ENCODE measurements around the gene NPPB. TPM values are rescaled to one million over a fixed set of nuclear protein-coding genes. Genes with fewer than 3 reads are reported as not detected.

NPPB gene
- total RNA-seq, 2 donors from 2014 or later: 45.8 to 51.9 TPM

DNA sequence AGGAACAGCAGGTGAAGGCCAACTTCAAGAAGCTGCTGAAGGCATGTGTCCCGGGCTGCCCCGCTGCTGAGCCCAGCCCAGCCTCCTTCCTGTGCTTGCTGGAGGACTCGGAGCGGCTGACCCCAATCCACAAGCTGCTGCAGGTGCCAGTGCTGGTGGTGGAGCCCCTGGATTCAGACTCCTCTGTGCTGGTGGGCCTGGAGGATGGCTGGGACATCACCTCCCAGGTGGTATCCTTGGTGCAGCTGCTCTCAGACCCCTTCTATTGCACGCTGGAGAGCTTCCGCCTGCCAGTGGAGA is 20.1 kb upstream of the NPPB start:
- Mint-ChIP-seq H3K36me3 (ENCODE audit: low read depth) (no peaks in the 10 kb centered on the region), H3K4me1 (peaks cover 22% of the 10 kb centered on the region), H3K4me3 (no peak overlapping the region), H3K9me3 (no peaks in the 10 kb centered on the region), H3K27me3 (ENCODE audit: insufficient read depth) (peaks cover 2% of the 10 kb centered on the region), H3K27ac (no peak overlapping the region)
- DNase-seq: no peak
- Histone ChIP-seq H3K4me3 (ENCODE audit: low read length) (no peak overlapping the region), H3K9me3 (ENCODE audit: control insufficient read depth, low read length) (no peaks in the 10 kb centered on the region), H3K36me3 (ENCODE audit: control insufficient read depth, insufficient read depth, low read length) (no peaks in the 10 kb centered on the region), H3K4me1 (ENCODE audit: control insufficient read depth, insufficient read depth, low read length) (peaks cover 13% of the 10 kb centered on the region), H3K27me3 (ENCODE audit: control insufficient read depth, insufficient read depth, low read length, poor library complexity, severe bottlenecking) (no peaks in the 10 kb centered on the region), H3K27ac (ENCODE audit: low read depth, low read length) (no peak overlapping the region), H3K9ac (ENCODE audit: extremely low read depth, low read length, poor library complexity, severe bottlenecking) (no peak overlapping the region)
- TF ChIP-seq, protein P1, sequence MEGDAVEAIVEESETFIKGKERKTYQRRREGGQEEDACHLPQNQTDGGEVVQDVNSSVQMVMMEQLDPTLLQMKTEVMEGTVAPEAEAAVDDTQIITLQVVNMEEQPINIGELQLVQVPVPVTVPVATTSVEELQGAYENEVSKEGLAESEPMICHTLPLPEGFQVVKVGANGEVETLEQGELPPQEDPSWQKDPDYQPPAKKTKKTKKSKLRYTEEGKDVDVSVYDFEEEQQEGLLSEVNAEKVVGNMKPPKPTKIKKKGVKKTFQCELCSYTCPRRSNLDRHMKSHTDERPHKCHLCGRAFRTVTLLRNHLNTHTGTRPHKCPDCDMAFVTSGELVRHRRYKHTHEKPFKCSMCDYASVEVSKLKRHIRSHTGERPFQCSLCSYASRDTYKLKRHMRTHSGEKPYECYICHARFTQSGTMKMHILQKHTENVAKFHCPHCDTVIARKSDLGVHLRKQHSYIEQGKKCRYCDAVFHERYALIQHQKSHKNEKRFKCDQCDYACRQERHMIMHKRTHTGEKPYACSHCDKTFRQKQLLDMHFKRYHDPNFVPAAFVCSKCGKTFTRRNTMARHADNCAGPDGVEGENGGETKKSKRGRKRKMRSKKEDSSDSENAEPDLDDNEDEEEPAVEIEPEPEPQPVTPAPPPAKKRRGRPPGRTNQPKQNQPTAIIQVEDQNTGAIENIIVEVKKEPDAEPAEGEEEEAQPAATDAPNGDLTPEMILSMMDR (conservative IDR thresholded peaks at IDR 0.05): no peak
- 91 to 94% methylated on average over 6 of the region's 6 CpGs for WGBS, 2 experiments (ENCODE audit: insufficient coverage in 1 of 2, insufficient read length in 1 of 2)

DNA sequence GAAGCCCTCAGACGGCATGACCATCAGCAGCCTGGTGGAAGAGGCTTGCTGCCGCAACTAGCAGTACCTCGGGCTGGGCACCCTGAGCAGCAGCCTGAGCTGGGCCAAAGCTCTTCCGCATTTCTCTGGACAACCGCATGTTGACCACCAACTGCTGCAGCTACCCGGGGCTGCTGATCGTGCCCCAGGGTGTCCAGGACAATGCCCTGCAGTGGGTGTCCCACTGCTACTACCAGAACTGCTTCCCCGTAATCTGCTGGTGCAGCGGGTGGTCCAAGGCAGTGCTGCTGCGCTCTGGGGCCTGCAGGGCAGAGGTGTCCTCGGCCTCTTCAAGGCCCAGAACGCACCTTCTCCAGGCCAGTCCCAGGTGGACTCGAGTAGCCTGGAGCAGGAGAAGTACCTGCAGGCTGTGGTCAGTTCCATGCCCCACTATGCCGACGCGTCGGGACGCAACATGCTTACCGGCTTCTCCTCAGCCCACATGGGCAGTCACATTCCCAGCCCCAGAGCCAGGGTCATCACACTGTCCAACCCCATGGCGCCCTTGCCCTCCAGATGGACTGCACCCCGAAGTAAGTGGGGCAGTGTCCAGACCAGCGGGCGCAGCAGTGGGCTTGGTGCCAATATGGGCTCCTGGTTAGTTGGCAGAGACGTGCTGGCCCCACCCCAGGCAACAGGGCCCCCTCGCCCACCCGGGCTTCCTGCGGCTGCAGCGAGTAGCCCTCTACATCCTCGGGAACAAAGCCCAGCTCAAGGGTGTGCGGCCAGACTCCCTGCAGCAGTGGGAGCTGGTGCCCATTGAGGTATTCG is 19.5 kb upstream of the NPPB start:
- DNase-seq: no peak
- Histone ChIP-seq H3K27ac (ENCODE audit: low read depth, low read length) (no peak overlapping the region), H3K4me3 (ENCODE audit: low read length) (no peak overlapping the region), H3K9ac (ENCODE audit: extremely low read depth, low read length, poor library complexity, severe bottlenecking) (no peak overlapping the region), H3K4me1 (ENCODE audit: control insufficient read depth, insufficient read depth, low read length) (peaks cover 14% of the 10 kb centered on the region), H3K27me3 (ENCODE audit: control insufficient read depth, insufficient read depth, low read length, poor library complexity, severe bottlenecking) (no peaks in the 10 kb centered on the region), H3K9me3 (ENCODE audit: control insufficient read depth, low read length) (no peaks in the 10 kb centered on the region), H3K36me3 (ENCODE audit: control insufficient read depth, insufficient read depth, low read length) (no peaks in the 10 kb centered on the region)
- no peak overlapping the region for H3K27ac Mint-ChIP-seq
- H3K4me3 Mint-ChIP-seq: no peak overlapping the region
- H3K27me3 Mint-ChIP-seq (ENCODE audit: insufficient read depth): peaks cover 2% of the 10 kb centered on the region
- H3K9me3 Mint-ChIP-seq: no peaks in the 10 kb centered on the region
- 93% methylated on average over 29 to 31 of the region's 31 CpGs for WGBS, 2 experiments (ENCODE audit: insufficient coverage in 1 of 2, insufficient read length in 1 of 2)
- TF ChIP-seq, protein P1 (conservative IDR thresholded peaks at IDR 0.05): no peak
- peaks cover 26% of the 10 kb centered on the region for H3K4me1 Mint-ChIP-seq
- H3K36me3 Mint-ChIP-seq (ENCODE audit: low read depth): no peaks in the 10 kb centered on the region

DNA sequence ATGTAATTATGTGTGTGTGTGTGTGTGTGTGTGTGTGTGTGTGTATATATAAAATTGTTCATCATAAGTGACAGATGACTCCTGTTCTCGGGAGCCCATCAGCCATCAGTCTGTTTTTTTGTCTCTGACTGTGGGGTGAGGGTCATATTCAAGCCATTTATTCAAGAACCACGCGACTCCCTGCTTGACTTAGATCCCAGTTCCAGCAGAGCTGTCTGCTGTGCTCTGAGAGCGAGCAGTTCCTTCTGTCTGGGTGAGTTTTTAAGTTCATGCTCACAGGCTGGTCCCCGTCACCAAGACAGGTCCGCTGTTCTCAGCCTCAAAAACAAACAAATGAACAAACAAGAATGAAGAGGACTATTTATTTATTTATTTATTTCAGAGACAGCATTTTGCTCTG is 18.3 kb upstream of the NPPB start:
- H3K36me3 ChIP-seq (ENCODE audit: control insufficient read depth, insufficient read depth, low read length): no peaks in the 10 kb centered on the region
- Mint-ChIP-seq H3K36me3 (ENCODE audit: low read depth) (no peaks in the 10 kb centered on the region), H3K27me3 (ENCODE audit: insufficient read depth) (peaks cover 2% of the 10 kb centered on the region), H3K4me3 (no peak overlapping the region), H3K9me3 (no peaks in the 10 kb centered on the region), H3K27ac (no peak overlapping the region), H3K4me1 (peaks cover 20% of the 10 kb centered on the region)
- no peak for DNase-seq
- 57 to 65% methylated on average over 1 to 4 of the region's 6 CpGs for WGBS, 2 experiments (ENCODE audit: insufficient coverage in 1 of 2, insufficient read length in 1 of 2)
- H3K9ac ChIP-seq (ENCODE audit: extremely low read depth, low read length, poor library complexity, severe bottlenecking): no peak overlapping the region
- H3K27me3 ChIP-seq (ENCODE audit: control insufficient read depth, insufficient read depth, low read length, poor library complexity, severe bottlenecking): no peaks in the 10 kb centered on the region
- no peak overlapping the region for H3K27ac ChIP-seq (ENCODE audit: low read depth, low read length)
- no peak overlapping the region for H3K4me3 ChIP-seq (ENCODE audit: low read length)
- H3K9me3 ChIP-seq (ENCODE audit: control insufficient read depth, low read length): no peaks in the 10 kb centered on the region
- TF ChIP-seq, protein P1 (conservative IDR thresholded peaks at IDR 0.05): no peak
- H3K4me1 ChIP-seq (ENCODE audit: control insufficient read depth, insufficient read depth, low read length): peaks cover 9% of the 10 kb centered on the region

Data from endodermal cell (in vitro differentiated cells).